ENCODE results near the gene TRIP11.
A peak's percentile ranks its signal among the peaks of the same experiment; 100 is the strongest.
"Not testable (repeated sequence)": the region's sequence is repeated elsewhere in the genome, so short reads cannot be mapped to it uniquely, and the experiment has no call there.

Gene TRIP11

GRCh38 chr14:92039719-92040430 lies at the start of gene TRIP11:
TSS of gene TRIP11 (minus strand) at chr14:92040059. CDS start at chr14:92039685, 374 bp downstream.
- DNase-seq (ENCODE audit: low read depth): peak; percentile 92

- DNase-seq (ENCODE audit: low read depth): no peak
Measured at GRCh38 chr14:92088494-92088893, 48.6 kb upstream of the TRIP11 start.

GRCh38 chr14:92074555-92074954 lies 34.7 kb upstream of the TRIP11 start:
- no peak for DNase-seq (ENCODE audit: low read depth)

GRCh38 chr14:92058006-92058917 lies 18.4 kb upstream of the TRIP11 start:
- DNase-seq (ENCODE audit: low read depth): no peak

GRCh38 chr14:92049781-92050180 lies 9.9 kb upstream of the TRIP11 start:
- no peak for DNase-seq (ENCODE audit: low read depth)

- not testable (repeated sequence) for DNase-seq (ENCODE audit: low read depth)
Measured at GRCh38 chr14:92049221-92049620, 9.4 kb upstream of the TRIP11 start.

- not testable (repeated sequence) for DNase-seq (ENCODE audit: low read depth)
Measured at GRCh38 chr14:92045904-92046303, 6.0 kb upstream of the TRIP11 start.

GRCh38 chr14:92041766-92042165 lies 1.9 kb upstream of the TRIP11 start:
- DNase-seq (ENCODE audit: low read depth): not testable (repeated sequence)

- no peak for DNase-seq (ENCODE audit: low read depth)
Measured at GRCh38 chr14:92041203-92041602, 1.3 kb upstream of the TRIP11 start.

- DNase-seq (ENCODE audit: low read depth): no peak
Measured at GRCh38 chr14:92040431-92041051, 682 bp upstream of the TRIP11 start.

GRCh38 chr14:92039063-92039718 lies 668 bp downstream of the TRIP11 start:
- no peak for DNase-seq (ENCODE audit: low read depth)

GRCh38 chr14:92037989-92038388 lies 1.9 kb downstream of the TRIP11 start:
- DNase-seq (ENCODE audit: low read depth): no peak

- DNase-seq (ENCODE audit: low read depth): no peak
Measured at GRCh38 chr14:92035890-92036289, 4.0 kb downstream of the TRIP11 start.

GRCh38 chr14:92033906-92034687 lies 5.8 kb downstream of the TRIP11 start:
- no peak for DNase-seq (ENCODE audit: low read depth)

GRCh38 chr14:92033433-92033832 lies 6.4 kb downstream of the TRIP11 start:
- no peak for DNase-seq (ENCODE audit: low read depth)

GRCh38 chr14:92026548-92027190 lies 13.2 kb downstream of the TRIP11 start:
- DNase-seq (ENCODE audit: low read depth): peak; percentile 4

GRCh38 chr14:92022036-92022435 lies 17.8 kb downstream of the TRIP11 start:
- no peak for DNase-seq (ENCODE audit: low read depth)

GRCh38 chr14:92021523-92021922 lies 18.3 kb downstream of the TRIP11 start:
- DNase-seq (ENCODE audit: low read depth): no peak

- no peak for DNase-seq (ENCODE audit: low read depth)
Measured at GRCh38 chr14:92014040-92014439, 25.8 kb downstream of the TRIP11 start.

- DNase-seq (ENCODE audit: low read depth): no peak
Measured at GRCh38 chr14:92012121-92012748, 27.6 kb downstream of the TRIP11 start.
